Ishikawa (cell line): ENCODE results near the gene PCDH1.

Source experiments
- CEBPB ChIP-seq: IDR thresholded peaks from 2 replicates; pipeline ENCODE4 v1.6.1; 2012
- EP300 ChIP-seq: IDR thresholded peaks from 2 replicates; pipeline ENCODE4 v1.6.1; 2012; ENCODE audit warnings: borderline replicate concordance
- TF ChIP-seq, protein P1 (sequence below): IDR thresholded peaks from 2 replicates; pipeline ENCODE4 v1.6.1; 2012; ENCODE audit warnings: low read depth, mild to moderate bottlenecking
- TF ChIP-seq, protein P2 (sequence below): IDR thresholded peaks from 2 replicates; pipeline ENCODE4 v1.6.1; 2012

DNA sequence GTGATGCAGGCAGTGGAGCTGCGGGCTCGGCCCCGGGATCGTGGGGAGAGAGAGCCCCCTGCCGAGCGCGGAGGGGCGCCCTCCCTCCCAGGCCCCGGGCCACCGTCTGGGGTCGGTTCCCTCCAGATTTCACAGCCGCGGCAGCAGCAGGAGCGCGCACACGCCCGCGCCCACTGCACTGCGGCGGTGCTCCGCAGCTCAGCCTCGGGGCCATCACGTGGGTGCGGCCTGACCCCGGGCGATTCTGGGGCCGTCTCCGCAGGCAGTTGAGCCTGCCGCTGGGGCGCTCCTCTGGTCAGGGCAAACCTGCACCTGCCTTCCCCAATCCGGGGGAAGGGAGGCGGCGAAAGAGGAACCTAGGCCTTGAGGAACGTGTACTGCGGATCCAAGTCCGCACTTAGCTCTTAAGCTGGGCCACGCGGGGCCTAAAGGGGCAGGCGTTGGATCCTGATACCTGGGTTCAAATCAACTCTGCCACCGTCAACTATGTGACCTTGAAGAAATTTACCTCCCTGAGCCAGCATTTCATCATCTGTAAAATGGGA is 36.1 kb upstream of the PCDH1 start:
- TF ChIP-seq, protein P1, sequence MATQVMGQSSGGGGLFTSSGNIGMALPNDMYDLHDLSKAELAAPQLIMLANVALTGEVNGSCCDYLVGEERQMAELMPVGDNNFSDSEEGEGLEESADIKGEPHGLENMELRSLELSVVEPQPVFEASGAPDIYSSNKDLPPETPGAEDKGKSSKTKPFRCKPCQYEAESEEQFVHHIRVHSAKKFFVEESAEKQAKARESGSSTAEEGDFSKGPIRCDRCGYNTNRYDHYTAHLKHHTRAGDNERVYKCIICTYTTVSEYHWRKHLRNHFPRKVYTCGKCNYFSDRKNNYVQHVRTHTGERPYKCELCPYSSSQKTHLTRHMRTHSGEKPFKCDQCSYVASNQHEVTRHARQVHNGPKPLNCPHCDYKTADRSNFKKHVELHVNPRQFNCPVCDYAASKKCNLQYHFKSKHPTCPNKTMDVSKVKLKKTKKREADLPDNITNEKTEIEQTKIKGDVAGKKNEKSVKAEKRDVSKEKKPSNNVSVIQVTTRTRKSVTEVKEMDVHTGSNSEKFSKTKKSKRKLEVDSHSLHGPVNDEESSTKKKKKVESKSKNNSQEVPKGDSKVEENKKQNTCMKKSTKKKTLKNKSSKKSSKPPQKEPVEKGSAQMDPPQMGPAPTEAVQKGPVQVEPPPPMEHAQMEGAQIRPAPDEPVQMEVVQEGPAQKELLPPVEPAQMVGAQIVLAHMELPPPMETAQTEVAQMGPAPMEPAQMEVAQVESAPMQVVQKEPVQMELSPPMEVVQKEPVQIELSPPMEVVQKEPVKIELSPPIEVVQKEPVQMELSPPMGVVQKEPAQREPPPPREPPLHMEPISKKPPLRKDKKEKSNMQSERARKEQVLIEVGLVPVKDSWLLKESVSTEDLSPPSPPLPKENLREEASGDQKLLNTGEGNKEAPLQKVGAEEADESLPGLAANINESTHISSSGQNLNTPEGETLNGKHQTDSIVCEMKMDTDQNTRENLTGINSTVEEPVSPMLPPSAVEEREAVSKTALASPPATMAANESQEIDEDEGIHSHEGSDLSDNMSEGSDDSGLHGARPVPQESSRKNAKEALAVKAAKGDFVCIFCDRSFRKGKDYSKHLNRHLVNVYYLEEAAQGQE: no peak
- TF ChIP-seq EP300 (no peak), CEBPB (no peak)
- TF ChIP-seq, protein P2, sequence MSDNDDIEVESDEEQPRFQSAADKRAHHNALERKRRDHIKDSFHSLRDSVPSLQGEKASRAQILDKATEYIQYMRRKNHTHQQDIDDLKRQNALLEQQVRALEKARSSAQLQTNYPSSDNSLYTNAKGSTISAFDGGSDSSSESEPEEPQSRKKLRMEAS: no peak
